SK-N-SH treated with all-trans-retinoic acid at 6 μM for 48 hours (cell line): ENCODE results near the gene KIF1A.

ENCODE experiments used
- ARNTL ChIP-seq: fragments of 450-650 bp; formaldehyde crosslinking; IDR thresholded peaks from 2 replicates; pipeline ENCODE4 v1.5.0; 2020; ENCODE audit warnings: low read depth, mild to moderate bottlenecking, moderate library complexity, borderline replicate concordance
- CSRNP3 ChIP-seq: fragments of 250-450 bp; sonication (Bioruptor Pico); IDR thresholded peaks from 2 replicates; pipeline ENCODE4 v1.5.1; 2021; ENCODE audit warnings: mild to moderate bottlenecking, moderate library complexity
- ISL1 ChIP-seq: fragments of 250-450 bp; sonication (Bioruptor Pico); IDR thresholded peaks from 2 replicates; pipeline ENCODE4 v2.1.2; 2022; ENCODE audit warnings: mild to moderate bottlenecking, moderate library complexity
- RARB ChIP-seq: fragments of 250-450 bp; sonication (Bioruptor Pico); IDR thresholded peaks from 2 replicates; pipeline ENCODE4 v1.8.0; 2021; ENCODE audit warnings: mild to moderate bottlenecking, moderate library complexity
- TCF4 ChIP-seq: fragments of 250-450 bp; sonication (Bioruptor Pico); IDR thresholded peaks from 2 replicates; pipeline ENCODE4 v1.8.0; 2021; ENCODE audit warnings: mild to moderate bottlenecking, moderate library complexity, borderline replicate concordance
- ZFP3 ChIP-seq: fragments of 250-450 bp; sonication (Bioruptor Pico); IDR thresholded peaks from 2 replicates; pipeline ENCODE4 v1.5.0; 2020; ENCODE audit warnings: mild to moderate bottlenecking, moderate library complexity
- ZNF565 ChIP-seq: fragments of 450-650 bp; formaldehyde crosslinking; conservative IDR thresholded peaks from 2 replicates; pipeline ENCODE4 v1.5.0; 2020; ENCODE audit warnings: low read depth, mild to moderate bottlenecking, moderate library complexity
- TF ChIP-seq, protein P1 (sequence below): fragments of 250-450 bp; sonication (Bioruptor Pico); IDR thresholded peaks from 2 replicates; pipeline ENCODE4 v1.5.1; 2020; ENCODE audit warnings: low read depth, mild to moderate bottlenecking, moderate library complexity

GRCh38 chr2:240786871-240787311, 33.1 kb downstream of the KIF1A start:
- TF ChIP-seq TCF4 (CRISPR knock-in tag) (no peak), ISL1 (no peak), ARNTL (CRISPR knock-in tag) (no peak), ZFP3 (CRISPR knock-in tag) (no peak), ZNF565 (no peak), RARB (CRISPR knock-in tag) (no peak), CSRNP3 (CRISPR knock-in tag) (no peak)
- TF ChIP-seq, protein P1, sequence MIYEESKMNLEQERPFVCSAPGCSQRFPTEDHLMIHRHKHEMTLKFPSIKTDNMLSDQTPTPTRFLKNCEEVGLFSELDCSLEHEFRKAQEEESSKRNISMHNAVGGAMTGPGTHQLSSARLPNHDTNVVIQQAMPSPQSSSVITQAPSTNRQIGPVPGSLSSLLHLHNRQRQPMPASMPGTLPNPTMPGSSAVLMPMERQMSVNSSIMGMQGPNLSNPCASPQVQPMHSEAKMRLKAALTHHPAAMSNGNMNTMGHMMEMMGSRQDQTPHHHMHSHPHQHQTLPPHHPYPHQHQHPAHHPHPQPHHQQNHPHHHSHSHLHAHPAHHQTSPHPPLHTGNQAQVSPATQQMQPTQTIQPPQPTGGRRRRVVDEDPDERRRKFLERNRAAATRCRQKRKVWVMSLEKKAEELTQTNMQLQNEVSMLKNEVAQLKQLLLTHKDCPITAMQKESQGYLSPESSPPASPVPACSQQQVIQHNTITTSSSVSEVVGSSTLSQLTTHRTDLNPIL, result no peak
